OCI-LY1 (cell line): Measurements from ENCODE around the gene GTSF1L.

ENCODE experiments used
- CTCF ChIP-seq: fragments of 200-600 bp; sonication (generic), shearing (Covaris generic); IDR thresholded peaks from 2 replicates; pipeline ENCODE4 v1.5.1; 2017; ENCODE audit warnings: mild to moderate bottlenecking, antibody characterized with exemption, low read length, moderate library complexity, mixed read lengths
- EZH2 ChIP-seq: fragments of 200-600 bp; sonication (generic), shearing (Covaris generic); IDR thresholded peaks from 2 replicates; pipeline ENCODE4 v1.8.0; 2017; ENCODE audit warnings: borderline replicate concordance, mixed run types, mild to moderate bottlenecking, antibody characterized with exemption, low read length, moderate library complexity, mixed read lengths

- TF ChIP-seq EZH2, result no peak
- no peak for TF ChIP-seq CTCF
Observed at GRCh38 chr20:43746344-43747137, 19.7 kb upstream of the GTSF1L start.
